A549 (cell line): ENCODE data around the gene APOBEC3B. TPM values are rescaled to one million over a fixed set of nuclear protein-coding genes. Genes with fewer than 3 reads are reported as not detected.

Source experiments
- ATAC-seq, 2 experiments: fragments of 200-7000 bp in 1 of 2; fragments of >200 bp in 1 of 2; cut with Nextera tagmentation in 1 of 2; cut with Tn5 transposase in 1 of 2; 3 replicates each; pipeline versions ENCODE4 v1.8.0 to v1.9.1; 2018 to 2020; ENCODE audit warnings: mild to moderate bottlenecking in 1 of 2, moderate library complexity in 1 of 2
- CTCF ChIA-PET: fragments of 300-600 bp; sonication (Branson Sonifier 250); formaldehyde crosslinking; extraction: SDS; loops from one replicate; lab custom pipeline; 2021; ENCODE audit warnings: antibody characterized with exemption, inconsistent platforms; lab: Yijun Ruan, JAX
- POLR2A ChIA-PET: fragments of 350-600 bp; formaldehyde crosslinking; extraction: SDS; loops from one replicate; lab custom pipeline; 2021; ENCODE audit warnings: antibody characterized with exemption, inconsistent platforms; lab: Yijun Ruan, JAX
- DNase-seq, 2 experiments: peaks; one replicate each; pipeline versions ENCODE4 v3.0.0 to v3.0.0-alpha.2; 2011 to 2016; ENCODE audit warnings: low read depth in 1 of 2, low spot score in 1 of 2
- FAIRE-seq: peaks from 2 replicates; lab custom pipeline; 2011; peaks lifted over from hg19 to GRCh38; lab: Jason Lieb, UNC
- H3K27ac ChIP-seq, 2 experiments: fragments of >200 bp; sonication (Bioruptor Twin); formaldehyde crosslinking; 3 replicates each; pipeline ENCODE4 v1.5.1; 2016 to 2017
- H3K4me1 ChIP-seq: fragments of >200 bp; sonication (Bioruptor Twin); formaldehyde crosslinking; 3 replicates; pipeline ENCODE4 v1.6.1; 2016
- H3K4me2 ChIP-seq: fragments of >200 bp; sonication (Bioruptor Twin); formaldehyde crosslinking; 3 replicates; pipeline ENCODE4 v1.6.1; 2016
- H3K4me3 ChIP-seq: fragments of >200 bp; sonication (Bioruptor Twin); formaldehyde crosslinking; 3 replicates; pipeline ENCODE4 v1.5.1; 2016
- H3K9me3 ChIP-seq: fragments of >200 bp; sonication (Bioruptor Twin); formaldehyde crosslinking; 3 replicates; pipeline ENCODE4 v1.6.1; 2016
- BCL3 ChIP-seq: fragments of >200 bp; sonication (Bioruptor Twin); formaldehyde crosslinking; IDR thresholded peaks from 3 replicates; pipeline ENCODE4 v1.6.1; 2016
- CBX2 ChIP-seq: fragments of 200-600 bp; sonication (generic); IDR thresholded peaks from 2 replicates; pipeline ENCODE4 v1.6.1; 2016; ENCODE audit warnings: low read depth, mild to moderate bottlenecking, borderline replicate concordance
- CEBPB ChIP-seq, 2 experiments: fragments of >200 bp in 1 of 2; sonication (Bioruptor Twin) in 1 of 2; formaldehyde crosslinking in 1 of 2; IDR thresholded peaks; 2 replicates each; pipeline ENCODE4 v1.6.1; 2012 to 2016
- EHF ChIP-seq: fragments of 250-450 bp; sonication (Bioruptor Pico); IDR thresholded peaks from 2 replicates; pipeline ENCODE4 v1.5.0; 2020; ENCODE audit warnings: mild to moderate bottlenecking
- EHMT2 ChIP-seq: fragments of 200-600 bp; sonication (generic); IDR thresholded peaks from 2 replicates; pipeline ENCODE4 v1.6.1; 2016; ENCODE audit warnings: antibody characterized with exemption, low read depth, mild to moderate bottlenecking, moderate library complexity
- FOSL2 ChIP-seq, 2 experiments: fragments of 450-650 bp in 1 of 2; fragments of >200 bp in 1 of 2; sonication (Bioruptor Twin) in 1 of 2; formaldehyde crosslinking; IDR thresholded peaks; 2 replicates each; pipeline versions ENCODE4 v1.5.0 to v1.6.1; 2016 to 2020; ENCODE audit warnings: mild to moderate bottlenecking in 1 of 2, moderate library complexity in 1 of 2
- FOXS1 ChIP-seq: fragments of 250-450 bp; sonication (Bioruptor Pico); IDR thresholded peaks from 2 replicates; pipeline ENCODE4 v1.5.0; 2020; ENCODE audit warnings: mild to moderate bottlenecking, moderate library complexity
- HDAC2 ChIP-seq: fragments of 200-600 bp; sonication (generic); IDR thresholded peaks from 2 replicates; pipeline ENCODE4 v1.6.1; 2016
- HES2 ChIP-seq: fragments of >200 bp; sonication (Bioruptor Twin); formaldehyde crosslinking; IDR thresholded peaks from 2 replicates; pipeline ENCODE4 v1.6.1; 2016
- MAFK ChIP-seq: fragments of 450-650 bp; IDR thresholded peaks from 2 replicates; pipeline ENCODE4 v1.6.1; 2014; ENCODE audit not compliant: partially characterized antibody
- NPAS2 ChIP-seq: fragments of 250-450 bp; sonication (Bioruptor Pico); IDR thresholded peaks from 2 replicates; pipeline ENCODE4 v1.8.0; 2022; ENCODE audit warnings: mild to moderate bottlenecking, moderate library complexity, borderline replicate concordance
- NR3C1 ChIP-seq: fragments of >200 bp; sonication (Bioruptor Twin); formaldehyde crosslinking; IDR thresholded peaks from 3 replicates; pipeline ENCODE4 v1.6.1; 2017
- PHF8 ChIP-seq: fragments of 200-600 bp; sonication (generic); IDR thresholded peaks from 2 replicates; pipeline ENCODE4 v1.6.1; 2016; ENCODE audit warnings: low read depth, mild to moderate bottlenecking, antibody characterized with exemption, moderate library complexity, borderline replicate concordance
- POLR2A ChIP-seq: IDR thresholded peaks from 2 replicates; pipeline ENCODE4 v1.6.1; 2012; ENCODE audit warnings: mild to moderate bottlenecking, low read length
- RARB ChIP-seq: fragments of 250-450 bp; sonication (Bioruptor Pico); IDR thresholded peaks from 2 replicates; pipeline ENCODE4 v1.8.0; 2021; ENCODE audit warnings: mild to moderate bottlenecking, moderate library complexity
- REST ChIP-seq: fragments of 200-600 bp; sonication (generic); IDR thresholded peaks from 2 replicates; pipeline ENCODE4 v1.6.1; 2016; ENCODE audit warnings: antibody characterized with exemption, mild to moderate bottlenecking, moderate library complexity
- RNF2 ChIP-seq: fragments of 200-600 bp; sonication (generic); IDR thresholded peaks from 2 replicates; pipeline ENCODE4 v1.6.1; 2016; ENCODE audit warnings: low read depth, mild to moderate bottlenecking, antibody characterized with exemption, moderate library complexity, borderline replicate concordance
- SMC3 ChIP-seq: fragments of >200 bp; sonication (Bioruptor Twin); formaldehyde crosslinking; IDR thresholded peaks from 3 replicates; pipeline ENCODE4 v1.6.1; 2018; ENCODE audit warnings: inconsistent platforms
- TFCP2L1 ChIP-seq: fragments of 250-450 bp; sonication (Bioruptor Pico); IDR thresholded peaks from 2 replicates; pipeline ENCODE4 v1.5.0; 2021; ENCODE audit warnings: mild to moderate bottlenecking
- ZC3H11A ChIP-seq: fragments of 450-650 bp; IDR thresholded peaks from 2 replicates; pipeline ENCODE4 v1.6.1; 2014; ENCODE audit warnings: antibody characterized with exemption, mild to moderate bottlenecking
- ZFP36 ChIP-seq: fragments of 450-650 bp; IDR thresholded peaks from 2 replicates; pipeline ENCODE4 v1.6.1; 2014; ENCODE audit warnings: borderline replicate concordance; ENCODE audit not compliant: partially characterized antibody
- WGBS: methylation state at CpG from one replicate; pipeline ENCODE4 v1.1.6; 2017; ENCODE audit errors: missing lambda C conversion rate; 5-methylcytosine and 5-hydroxymethylcytosine counted together
- polyA plus RNA-seq, 4 experiments: library from polyadenylated mRNA; depleted of rRNA in 3 of 4; stranded (reverse); fragments of >200 nt; fragmentation: RNase III in 1 of 4; extraction: RNeasy Plus Mini Kit Qiagen cat#74134 plus additional on column Dnase treatment in 1 of 4; gene quantifications; 2 replicates in 3 of 4; 3 replicates in 1 of 4; pipeline ENCODE4 v1.2.3, GENCODE V29; 2011 to 2017
- TF ChIP-seq, protein P1 (sequence below): IDR thresholded peaks from 2 replicates; pipeline ENCODE4 v1.6.1; 2012; ENCODE audit warnings: low read depth, borderline replicate concordance

APOBEC3B gene
- polyA plus RNA-seq, 2 of the 4 experiments (the other 2 are of a cell fraction), result 16.7 to 19.6 TPM

DNA sequence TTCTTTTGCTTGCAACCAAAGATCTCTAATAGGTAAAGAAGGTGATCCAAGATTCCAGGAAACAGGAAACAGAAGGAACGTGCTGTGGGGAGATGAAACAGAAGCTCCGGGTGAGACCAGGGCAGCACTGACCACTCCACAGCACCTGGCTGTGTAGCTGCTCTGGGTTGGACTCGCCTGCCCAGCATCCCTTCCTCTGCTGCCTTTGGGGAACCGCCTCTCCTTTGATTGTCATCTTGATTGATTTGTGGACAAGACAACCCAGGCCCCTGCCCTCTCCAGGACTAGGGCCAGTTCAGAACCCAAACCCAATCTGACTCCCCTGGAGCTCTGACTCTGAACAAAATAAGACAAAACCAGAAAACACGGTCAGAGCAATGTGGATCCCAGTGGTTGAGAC, 39.4 kb upstream of the APOBEC3B start:
- WGBS, result 69% methylated on average over 5 of the region's 5 CpGs
- ATAC-seq, result no peak
- DNase-seq, result no peak
- no peak overlapping the region for H3K4me2 ChIP-seq
- no peak overlapping the region for H3K4me3 ChIP-seq
- no peaks in the 10 kb centered on the region for H3K4me1 ChIP-seq
- no peak overlapping the region for H3K27ac ChIP-seq
- no peak for FAIRE-seq
- H3K9me3 ChIP-seq, result no peaks in the 10 kb centered on the region
- CTCF ChIA-PET, result interaction anchor here (1.3 to 2.1 kb wide), 4 partner anchors 10 to 31 kb away, joined by 3 to 7 read pairs (median 6); no protein-coding TSS in a partner anchor
- POLR2A ChIA-PET, result no interaction called here
- TF ChIP-seq HES2, result no peak
- no peak for TF ChIP-seq CBX2
- no peak for TF ChIP-seq TFCP2L1 (CRISPR knock-in tag)
- no peak for TF ChIP-seq CEBPB (IDR thresholded peaks at IDR 0.05)
- no peak for TF ChIP-seq FOXS1 (CRISPR knock-in tag)
- no peak for TF ChIP-seq REST
- TF ChIP-seq, protein P1, sequence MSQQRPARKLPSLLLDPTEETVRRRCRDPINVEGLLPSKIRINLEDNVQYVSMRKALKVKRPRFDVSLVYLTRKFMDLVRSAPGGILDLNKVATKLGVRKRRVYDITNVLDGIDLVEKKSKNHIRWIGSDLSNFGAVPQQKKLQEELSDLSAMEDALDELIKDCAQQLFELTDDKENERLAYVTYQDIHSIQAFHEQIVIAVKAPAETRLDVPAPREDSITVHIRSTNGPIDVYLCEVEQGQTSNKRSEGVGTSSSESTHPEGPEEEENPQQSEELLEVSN, result no peak
- no peak for TF ChIP-seq BCL3
- no peak for TF ChIP-seq SMC3
- TF ChIP-seq PHF8, result no peak
- TF ChIP-seq ZFP36, result no peak
- no peak for TF ChIP-seq POLR2A
- no peak for TF ChIP-seq NR3C1
- no peak for TF ChIP-seq EHF (CRISPR knock-in tag)
- no peak for TF ChIP-seq HDAC2
- TF ChIP-seq MAFK, result no peak
- TF ChIP-seq NPAS2 (CRISPR knock-in tag), result no peak
- no peak for TF ChIP-seq ZC3H11A
- TF ChIP-seq, all 56 proteins: peak for 0

DNA sequence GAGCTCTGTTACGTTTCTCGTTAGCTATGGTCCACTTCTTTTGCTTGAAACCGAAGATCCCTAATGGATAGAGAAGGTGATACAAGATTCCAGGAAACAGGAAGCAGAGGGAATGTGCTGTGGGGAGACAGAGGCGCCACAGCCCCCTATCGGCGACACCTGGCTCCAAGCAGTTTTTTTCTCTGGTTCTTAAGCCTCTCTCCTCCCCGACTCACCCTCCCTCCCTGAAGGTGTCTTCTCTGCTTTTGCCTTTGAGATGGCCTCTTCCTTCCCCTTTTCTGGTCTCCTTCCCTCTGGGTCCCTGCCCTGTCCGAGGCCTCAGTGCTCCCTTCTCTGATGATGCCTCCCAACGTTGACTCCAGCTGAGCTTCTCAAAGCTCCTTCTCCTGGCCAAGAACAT, 38.9 kb upstream of the APOBEC3B start:
- Histone ChIP-seq H3K4me2 (no peak overlapping the region), H3K4me3 (no peak overlapping the region), H3K27ac (no peak overlapping the region), H3K9me3 (no peaks in the 10 kb centered on the region), H3K4me1 (no peaks in the 10 kb centered on the region)
- DNase-seq (no peak), FAIRE-seq (no peak), ATAC-seq (no peak)
- POLR2A ChIA-PET, result no interaction called here
- CTCF ChIA-PET, result interaction anchor here (1.3 to 1.8 kb wide), 3 partner anchors 10 to 30 kb away, joined by 3 to 6 read pairs (median 6); no protein-coding TSS in a partner anchor
- no peak for TF ChIP-seq NR3C1
- TF ChIP-seq RARB (CRISPR knock-in tag), result no peak
- WGBS, result 56% methylated on average over 9 of the region's 9 CpGs

DNA sequence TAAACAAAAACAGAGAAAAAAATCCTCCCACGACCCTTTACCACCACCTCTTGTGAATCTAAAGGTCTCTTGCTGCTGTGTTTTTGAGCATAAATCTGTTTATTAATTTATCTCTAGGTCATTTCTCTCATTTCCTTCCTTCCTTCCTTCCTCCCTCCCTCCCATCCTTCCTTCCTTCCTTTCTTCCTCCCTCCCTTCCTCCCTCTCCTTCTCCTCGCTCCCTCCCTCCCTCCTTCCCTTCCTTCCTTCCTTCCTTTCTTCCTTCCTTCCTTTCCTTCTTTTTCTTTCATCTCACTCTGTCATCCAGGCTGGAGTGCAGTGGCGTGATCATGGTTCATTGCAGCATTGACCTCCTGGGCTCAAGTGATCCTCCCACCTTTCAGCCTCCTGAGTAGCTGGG, 38.3 kb upstream of the APOBEC3B start:
- DNase-seq (no peak), ATAC-seq (no peak), FAIRE-seq (no peak)
- no peak overlapping the region for H3K27ac ChIP-seq
- H3K4me2 ChIP-seq, result no peak overlapping the region
- ChIA-PET POLR2A (no interaction called here), CTCF (interaction anchor here (1.0 to 1.8 kb wide), 3 partner anchors 9 to 16 kb away, joined by 3 to 6 read pairs (median 3); no protein-coding TSS in a partner anchor)
- H3K9me3 ChIP-seq, result no peaks in the 10 kb centered on the region
- H3K4me3 ChIP-seq, result no peak overlapping the region
- no peaks in the 10 kb centered on the region for H3K4me1 ChIP-seq
- 28% methylated on average over 3 of the region's 3 CpGs for WGBS
- no peak for TF ChIP-seq NPAS2 (CRISPR knock-in tag)
- TF ChIP-seq ZC3H11A, result no peak
- no peak for TF ChIP-seq RNF2
- TF ChIP-seq FOXS1 (CRISPR knock-in tag), result no peak
- no peak for TF ChIP-seq FOSL2 (IDR thresholded peaks at IDR 0.05)
- no peak for TF ChIP-seq FOSL2 (CRISPR knock-in tag; IDR thresholded peaks at IDR 0.05)
- TF ChIP-seq EHMT2, result no peak
